ENCODE data around the gene BCORL1. TPM values are rescaled to one million over a fixed set of nuclear protein-coding genes. Genes with fewer than 3 reads are reported as not detected.
A peak's percentile ranks its signal among the peaks of the same experiment; 100 is the strongest.

Gene BCORL1
- total and polyA plus RNA-seq, 2 donors (not counting 1 experiment from before 2014, with no cell fraction given), result 1.1 to 2.8 TPM

DNA sequence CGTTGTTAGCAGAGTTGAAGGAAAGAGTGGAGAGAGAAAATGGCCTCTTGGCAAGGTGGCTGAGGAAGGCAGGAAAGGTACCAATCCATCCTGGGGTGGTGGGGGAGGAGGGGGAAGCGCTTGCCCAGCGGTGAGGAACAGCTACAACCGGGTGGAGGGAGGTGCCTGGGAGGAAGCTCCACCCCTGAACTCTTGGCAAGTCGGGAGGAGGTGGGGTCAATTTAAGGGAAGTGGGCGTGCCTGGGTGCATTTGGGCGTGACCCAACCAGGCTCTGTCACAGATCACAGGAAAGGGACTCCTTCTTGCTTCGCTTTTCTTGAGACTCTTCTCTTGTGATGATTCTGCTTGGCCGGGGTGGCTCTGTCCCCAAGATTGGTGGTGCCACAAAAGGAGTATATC lies 41.7 kb downstream of the BCORL1 start:
- Histone ChIP-seq H3K4me2 (ENCODE audit: extremely low read depth, insufficient read depth, low read length) (no peak overlapping the region), H3K27me3 (ENCODE audit: control insufficient read depth, insufficient read depth, low read length) (no peaks in the 10 kb centered on the region), H3K27ac (ENCODE audit: insufficient read depth, low read length) (no peak overlapping the region), H3K36me3 (ENCODE audit: control insufficient read depth, insufficient read depth, low read length) (peaks cover 5% of the 10 kb centered on the region), H3K4me1 (ENCODE audit: control insufficient read depth, extremely low read depth, insufficient read depth, low read length) (no peaks in the 10 kb centered on the region), H2AFZ (ENCODE audit: low read length) (no peak overlapping the region), H3K9ac (ENCODE audit: insufficient read depth, low read length) (no peak overlapping the region), H3K9me3 (ENCODE audit: control insufficient read depth, insufficient read depth, low read depth, low read length) (no peaks in the 10 kb centered on the region), H3K79me2 (ENCODE audit: control insufficient read depth, insufficient read depth, low read length) (no peaks in the 10 kb centered on the region), H3K4me3 (replicated peaks in 1 of 4; ENCODE audit: control extremely low read depth in 1 of 4, insufficient read depth in 1 of 4, low read depth in 3 of 4, low read length in 4 of 4) (no peak overlapping the region), H4K20me1 (ENCODE audit: control insufficient read depth, extremely low read depth, insufficient read depth, low read length) (no peaks in the 10 kb centered on the region)
- DNase-seq (ENCODE audit: low read depth in 2 of 2), result peak; percentile 13 to 57
- no peak for TF ChIP-seq EZH2 (IDR thresholded peaks at IDR 0.05; ENCODE audit: low read length, missing control alignments)
- TF ChIP-seq, protein P1, sequence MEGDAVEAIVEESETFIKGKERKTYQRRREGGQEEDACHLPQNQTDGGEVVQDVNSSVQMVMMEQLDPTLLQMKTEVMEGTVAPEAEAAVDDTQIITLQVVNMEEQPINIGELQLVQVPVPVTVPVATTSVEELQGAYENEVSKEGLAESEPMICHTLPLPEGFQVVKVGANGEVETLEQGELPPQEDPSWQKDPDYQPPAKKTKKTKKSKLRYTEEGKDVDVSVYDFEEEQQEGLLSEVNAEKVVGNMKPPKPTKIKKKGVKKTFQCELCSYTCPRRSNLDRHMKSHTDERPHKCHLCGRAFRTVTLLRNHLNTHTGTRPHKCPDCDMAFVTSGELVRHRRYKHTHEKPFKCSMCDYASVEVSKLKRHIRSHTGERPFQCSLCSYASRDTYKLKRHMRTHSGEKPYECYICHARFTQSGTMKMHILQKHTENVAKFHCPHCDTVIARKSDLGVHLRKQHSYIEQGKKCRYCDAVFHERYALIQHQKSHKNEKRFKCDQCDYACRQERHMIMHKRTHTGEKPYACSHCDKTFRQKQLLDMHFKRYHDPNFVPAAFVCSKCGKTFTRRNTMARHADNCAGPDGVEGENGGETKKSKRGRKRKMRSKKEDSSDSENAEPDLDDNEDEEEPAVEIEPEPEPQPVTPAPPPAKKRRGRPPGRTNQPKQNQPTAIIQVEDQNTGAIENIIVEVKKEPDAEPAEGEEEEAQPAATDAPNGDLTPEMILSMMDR (conservative IDR thresholded peaks at IDR 0.05 in 1 of 2, IDR thresholded peaks at IDR 0.05 in 1 of 2; ENCODE audit: low read depth in 1 of 2, low read length in 2 of 2), result no peak

- Histone ChIP-seq H3K27me3 (ENCODE audit: control insufficient read depth, insufficient read depth, low read length) (no peaks in the 10 kb centered on the region), H3K4me3 (replicated peaks in 1 of 4; ENCODE audit: control extremely low read depth in 1 of 4, insufficient read depth in 1 of 4, low read depth in 3 of 4, low read length in 4 of 4) (no peak overlapping the region), H4K20me1 (ENCODE audit: control insufficient read depth, extremely low read depth, insufficient read depth, low read length) (no peaks in the 10 kb centered on the region), H3K4me1 (ENCODE audit: control insufficient read depth, extremely low read depth, insufficient read depth, low read length) (no peaks in the 10 kb centered on the region), H3K36me3 (ENCODE audit: control insufficient read depth, insufficient read depth, low read length) (peaks cover 6% of the 10 kb centered on the region), H3K9ac (ENCODE audit: insufficient read depth, low read length) (no peak overlapping the region), H3K79me2 (ENCODE audit: control insufficient read depth, insufficient read depth, low read length) (no peaks in the 10 kb centered on the region), H2AFZ (ENCODE audit: low read length) (no peak overlapping the region), H3K9me3 (ENCODE audit: control insufficient read depth, insufficient read depth, low read depth, low read length) (no peaks in the 10 kb centered on the region), H3K4me2 (ENCODE audit: extremely low read depth, insufficient read depth, low read length) (no peak overlapping the region), H3K27ac (ENCODE audit: insufficient read depth, low read length) (no peak overlapping the region)
- no peak for TF ChIP-seq EZH2 (IDR thresholded peaks at IDR 0.05; ENCODE audit: low read length, missing control alignments)
- TF ChIP-seq, protein P1 (conservative IDR thresholded peaks at IDR 0.05 in 1 of 2, IDR thresholded peaks at IDR 0.05 in 1 of 2; ENCODE audit: low read depth in 1 of 2, low read length in 2 of 2), result no peak
- no peak for DNase-seq (ENCODE audit: low read depth in 2 of 2)
These were observed 42.8 kb downstream of the BCORL1 start for GRCh38 chrX:130025256-130025655.

GRCh38 chrX:130027569-130027968 lies 45.1 kb downstream of the BCORL1 start:
- peaks cover 3% of the 10 kb centered on the region for H3K36me3 ChIP-seq (ENCODE audit: control insufficient read depth, insufficient read depth, low read length)
- no peak for TF ChIP-seq EZH2 (IDR thresholded peaks at IDR 0.05; ENCODE audit: low read length, missing control alignments)
- TF ChIP-seq, protein P1 (conservative IDR thresholded peaks at IDR 0.05 in 1 of 2, IDR thresholded peaks at IDR 0.05 in 1 of 2; ENCODE audit: low read depth in 1 of 2, low read length in 2 of 2), result no peak

More at GRCh38 chrX:130027569-130027968, 45.1 kb downstream of the BCORL1 start:
- no peak overlapping the region for H3K4me2 ChIP-seq (ENCODE audit: extremely low read depth, insufficient read depth, low read length)
- H2AFZ ChIP-seq (ENCODE audit: low read length), result no peak overlapping the region
- no peaks in the 10 kb centered on the region for H4K20me1 ChIP-seq (ENCODE audit: control insufficient read depth, extremely low read depth, insufficient read depth, low read length)
- no peak overlapping the region for H3K27ac ChIP-seq (ENCODE audit: insufficient read depth, low read length)
- H3K4me1 ChIP-seq (ENCODE audit: control insufficient read depth, extremely low read depth, insufficient read depth, low read length), result no peaks in the 10 kb centered on the region
- H3K79me2 ChIP-seq (ENCODE audit: control insufficient read depth, insufficient read depth, low read length), result no peaks in the 10 kb centered on the region
- no peaks in the 10 kb centered on the region for H3K9me3 ChIP-seq (ENCODE audit: control insufficient read depth, insufficient read depth, low read depth, low read length)
- H3K27me3 ChIP-seq (ENCODE audit: control insufficient read depth, insufficient read depth, low read length), result no peaks in the 10 kb centered on the region
- no peak overlapping the region for H3K4me3 ChIP-seq (replicated peaks in 1 of 4; ENCODE audit: control extremely low read depth in 1 of 4, insufficient read depth in 1 of 4, low read depth in 3 of 4, low read length in 4 of 4)
- DNase-seq (ENCODE audit: low read depth in 2 of 2), result no peak
- no peak overlapping the region for H3K9ac ChIP-seq (ENCODE audit: insufficient read depth, low read length)

Data from fibroblast of lung (primary cell).